Measurements from ENCODE around the gene RAB20.

Gene RAB20

DNA sequence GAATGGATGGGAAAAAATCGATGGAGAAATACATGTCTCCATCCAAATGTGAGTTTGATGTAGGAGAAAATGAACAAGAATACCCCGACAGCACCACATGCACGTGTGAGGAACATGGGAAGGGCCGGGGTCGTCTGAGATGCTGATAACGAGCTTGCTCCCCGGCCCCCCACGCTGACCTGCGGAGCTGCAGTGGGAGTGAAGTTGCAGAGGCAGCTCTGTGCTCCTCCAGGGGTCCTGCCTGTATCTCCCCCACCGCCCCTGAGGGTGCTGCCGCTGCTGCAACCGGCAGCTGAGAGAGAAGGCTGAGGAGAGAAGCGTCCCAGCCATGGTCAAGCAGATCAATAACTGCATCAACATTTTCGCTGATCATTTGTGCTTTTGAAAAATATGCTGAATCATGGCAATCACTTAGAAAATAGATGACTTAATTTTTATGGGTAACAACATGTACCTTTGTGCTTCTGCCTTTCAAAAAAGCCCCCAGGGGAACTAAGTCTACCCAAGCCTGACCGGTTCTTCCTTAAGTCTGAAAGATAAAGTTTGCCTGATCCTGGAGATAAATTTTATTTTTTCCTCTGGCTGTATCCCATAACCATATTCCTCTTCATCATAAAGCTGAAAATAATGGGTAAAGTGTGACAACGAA lies 35.6 kb upstream of the RAB20 start:
- H3K4me3 ChIP-seq (ENCODE audit: low read length): no peak overlapping the region
- no peak for DNase-seq (ENCODE audit: low read depth)
- TF ChIP-seq, protein P1, sequence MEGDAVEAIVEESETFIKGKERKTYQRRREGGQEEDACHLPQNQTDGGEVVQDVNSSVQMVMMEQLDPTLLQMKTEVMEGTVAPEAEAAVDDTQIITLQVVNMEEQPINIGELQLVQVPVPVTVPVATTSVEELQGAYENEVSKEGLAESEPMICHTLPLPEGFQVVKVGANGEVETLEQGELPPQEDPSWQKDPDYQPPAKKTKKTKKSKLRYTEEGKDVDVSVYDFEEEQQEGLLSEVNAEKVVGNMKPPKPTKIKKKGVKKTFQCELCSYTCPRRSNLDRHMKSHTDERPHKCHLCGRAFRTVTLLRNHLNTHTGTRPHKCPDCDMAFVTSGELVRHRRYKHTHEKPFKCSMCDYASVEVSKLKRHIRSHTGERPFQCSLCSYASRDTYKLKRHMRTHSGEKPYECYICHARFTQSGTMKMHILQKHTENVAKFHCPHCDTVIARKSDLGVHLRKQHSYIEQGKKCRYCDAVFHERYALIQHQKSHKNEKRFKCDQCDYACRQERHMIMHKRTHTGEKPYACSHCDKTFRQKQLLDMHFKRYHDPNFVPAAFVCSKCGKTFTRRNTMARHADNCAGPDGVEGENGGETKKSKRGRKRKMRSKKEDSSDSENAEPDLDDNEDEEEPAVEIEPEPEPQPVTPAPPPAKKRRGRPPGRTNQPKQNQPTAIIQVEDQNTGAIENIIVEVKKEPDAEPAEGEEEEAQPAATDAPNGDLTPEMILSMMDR (conservative IDR thresholded peaks at IDR 0.05; ENCODE audit: low read depth, low read length): no peak

DNA sequence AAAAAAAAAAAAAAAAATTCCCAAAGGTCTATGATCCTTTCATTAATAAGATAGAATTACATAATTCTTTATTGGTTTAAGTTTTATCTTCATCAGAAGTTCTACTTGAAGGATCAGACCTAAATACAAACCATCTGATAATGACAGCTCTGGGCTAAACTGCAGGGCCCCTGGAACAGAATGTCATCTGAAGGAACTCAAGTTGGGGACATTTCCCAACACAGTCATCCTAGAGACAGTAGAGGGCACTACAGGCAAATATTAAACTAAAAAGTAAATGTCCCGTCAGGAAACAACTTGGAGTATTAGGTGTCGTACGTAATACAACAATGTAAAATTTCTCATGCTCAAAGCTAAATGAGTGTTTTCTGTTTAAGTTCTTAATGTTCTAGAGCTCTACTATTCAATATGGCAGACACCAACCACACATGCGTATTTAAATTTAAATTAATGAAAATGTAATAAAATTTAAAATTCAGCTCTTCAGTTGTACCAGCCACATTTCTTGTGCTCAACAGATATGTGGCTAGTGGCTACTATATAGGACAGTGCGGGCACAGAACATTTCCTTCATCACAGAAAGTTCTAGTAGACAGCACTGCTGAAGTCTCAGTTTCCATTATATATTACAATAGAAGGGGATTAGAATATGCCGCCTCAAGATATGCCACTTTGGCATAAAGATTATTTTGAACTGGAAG lies 32.1 kb upstream of the RAB20 start:
- DNase-seq (ENCODE audit: low read depth): no peak
- TF ChIP-seq, protein P1 (conservative IDR thresholded peaks at IDR 0.05; ENCODE audit: low read depth, low read length): peak; percentile 62
- H3K4me3 ChIP-seq (ENCODE audit: low read length): no peak overlapping the region

DNA sequence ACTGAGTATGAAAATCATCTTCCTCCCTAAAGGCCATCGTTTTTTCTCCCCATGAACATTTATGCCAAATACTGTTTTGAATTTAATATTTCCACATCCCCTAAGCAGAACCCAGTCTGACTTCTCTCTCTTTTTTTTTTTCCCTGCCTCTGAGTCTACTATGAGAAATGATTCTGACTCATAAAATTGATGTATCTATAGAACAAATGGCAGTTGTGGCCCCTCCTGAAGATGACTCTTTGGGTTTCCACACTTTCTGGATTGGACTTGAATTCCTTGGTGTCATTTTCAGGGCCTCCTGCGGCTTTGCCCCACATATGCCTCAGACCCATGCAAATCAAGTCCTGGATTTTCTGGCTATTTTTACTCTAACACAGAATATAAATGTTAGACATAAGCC lies 31.1 kb upstream of the RAB20 start:
- DNase-seq (ENCODE audit: low read depth): no peak
- no peak overlapping the region for H3K4me3 ChIP-seq (ENCODE audit: low read length)
- TF ChIP-seq, protein P1 (conservative IDR thresholded peaks at IDR 0.05; ENCODE audit: low read depth, low read length): no peak

DNA sequence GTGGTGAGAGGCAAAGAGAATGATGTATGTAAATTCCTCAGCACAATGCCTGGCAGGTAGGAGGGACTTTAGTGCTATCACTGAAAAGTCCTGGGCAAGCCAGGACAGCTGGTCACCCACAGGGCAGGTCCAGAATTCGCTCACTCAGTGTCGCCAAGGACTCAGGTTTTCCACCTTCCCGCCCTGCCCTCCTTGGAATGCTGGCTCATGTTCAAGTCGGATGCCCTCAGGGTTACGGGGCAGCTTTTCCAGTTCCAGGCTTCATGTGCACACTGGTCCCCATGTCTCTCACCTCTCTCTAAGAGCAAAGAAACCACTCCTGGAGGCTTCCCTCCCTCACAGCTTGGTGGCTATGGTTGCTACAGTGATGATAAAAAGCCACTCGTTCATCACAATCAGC lies 29.1 kb upstream of the RAB20 start:
- TF ChIP-seq, protein P1 (conservative IDR thresholded peaks at IDR 0.05; ENCODE audit: low read depth, low read length): no peak
- no peak overlapping the region for H3K4me3 ChIP-seq (ENCODE audit: low read length)
- no peak for DNase-seq (ENCODE audit: low read depth)

DNA sequence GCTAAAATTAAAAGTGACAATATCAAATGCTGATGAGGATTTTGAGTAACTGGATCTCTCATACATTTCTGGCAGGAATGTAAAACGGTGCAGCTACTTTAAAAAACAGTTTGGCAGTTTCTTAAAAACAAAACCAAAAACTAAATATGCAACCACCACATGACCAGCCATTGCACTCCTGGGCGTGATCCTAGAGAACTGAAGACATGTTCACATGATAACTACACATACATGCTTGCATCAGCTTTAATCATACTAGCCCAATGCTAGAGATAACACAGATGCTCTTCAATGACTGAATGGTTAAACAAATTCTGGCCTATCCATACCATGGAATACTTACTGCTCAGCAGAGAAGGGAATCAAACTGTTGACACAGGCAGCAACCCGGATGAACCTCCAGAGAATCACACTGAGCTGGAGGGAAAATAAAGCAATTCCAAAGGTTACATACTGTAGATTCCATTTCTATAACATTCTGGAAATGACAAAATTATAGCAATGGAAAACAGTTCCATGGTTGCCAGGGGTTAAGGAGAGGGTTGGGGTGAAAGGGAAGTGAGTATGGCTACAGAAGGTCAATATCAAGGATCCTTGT lies 28.4 kb upstream of the RAB20 start:
- H3K4me3 ChIP-seq (ENCODE audit: low read length): no peak overlapping the region
- TF ChIP-seq, protein P1 (conservative IDR thresholded peaks at IDR 0.05; ENCODE audit: low read depth, low read length): no peak
- DNase-seq (ENCODE audit: low read depth): no peak

DNA sequence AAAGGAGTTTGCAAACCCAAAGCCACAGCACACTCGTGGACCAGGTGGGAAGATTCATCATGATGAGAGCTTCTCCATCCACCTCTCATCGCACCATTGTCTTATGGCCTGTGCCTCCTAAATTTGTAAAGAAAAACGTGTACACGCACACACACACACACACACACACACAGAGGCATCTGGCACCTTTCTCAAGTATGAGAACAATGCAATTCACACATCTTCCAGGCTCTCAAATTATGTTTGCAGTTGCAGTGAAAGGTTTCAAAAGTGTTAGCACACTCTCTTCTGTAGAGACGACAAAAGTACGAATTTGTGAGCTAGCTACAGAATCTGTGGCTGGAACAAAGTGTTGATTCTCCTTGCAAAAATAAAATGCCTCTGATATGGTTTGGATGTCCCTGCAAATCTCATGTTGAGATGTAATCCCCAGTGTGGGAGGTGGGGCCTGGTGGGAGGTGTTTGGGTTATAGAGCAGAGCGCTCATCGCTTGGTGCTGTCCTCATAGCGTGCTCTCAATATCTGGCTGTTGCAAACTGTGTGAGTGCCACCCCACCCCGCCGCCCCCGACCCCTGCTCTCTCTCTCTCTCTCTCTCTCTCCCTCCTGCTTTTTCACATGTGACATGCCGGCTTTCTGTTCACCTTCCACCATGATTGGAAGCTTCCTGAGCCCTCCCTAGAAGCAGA lies 21.8 kb upstream of the RAB20 start:
- no peak for DNase-seq (ENCODE audit: low read depth)
- H3K4me3 ChIP-seq (ENCODE audit: low read length): no peak overlapping the region
- TF ChIP-seq, protein P1 (conservative IDR thresholded peaks at IDR 0.05; ENCODE audit: low read depth, low read length): no peak
